ENCODE measurements around the gene CDH13.

DNA sequence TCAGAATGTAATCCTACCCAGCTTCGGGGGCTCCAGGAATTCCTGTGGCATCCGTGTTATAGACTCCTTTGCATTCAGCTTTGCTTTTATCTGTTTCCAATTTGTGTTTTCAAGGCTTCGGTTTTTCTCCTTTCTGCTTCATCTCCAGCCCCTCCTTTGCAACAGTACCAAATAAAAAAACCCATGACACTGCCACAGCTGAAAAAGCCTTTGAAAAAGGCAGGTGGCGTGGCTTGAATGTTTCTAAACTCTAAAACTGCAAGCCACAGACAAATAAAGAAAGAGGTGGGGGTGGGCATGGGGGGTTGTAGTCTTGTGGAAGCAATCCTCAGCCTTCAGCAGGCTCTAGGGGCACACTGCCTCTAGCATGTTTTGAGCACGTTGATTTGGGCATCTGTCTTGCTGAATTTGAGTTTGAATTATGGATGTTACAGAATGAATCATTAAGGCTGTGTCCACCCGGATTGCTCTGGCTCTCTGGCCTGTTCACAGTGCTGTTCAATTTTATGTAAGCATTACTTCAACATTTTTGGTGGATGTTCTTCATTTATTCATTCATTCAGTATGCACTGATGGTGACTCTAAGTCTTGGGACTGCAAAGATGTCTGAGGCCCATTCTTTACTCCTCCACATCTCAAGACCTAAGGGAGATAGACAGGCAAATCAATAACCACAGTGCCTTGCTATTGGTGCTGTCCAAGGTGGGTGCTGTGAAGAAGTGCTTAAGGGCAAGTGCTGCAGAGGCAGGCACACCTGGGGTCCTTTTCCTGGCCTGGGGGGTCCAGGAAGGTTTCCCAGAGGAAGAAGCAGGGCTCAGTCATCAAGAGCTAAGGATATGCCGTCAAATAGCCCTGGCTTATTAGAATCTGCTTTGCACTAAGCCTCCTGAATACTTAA lies 77.4 kb downstream of the CDH13 start:
- TF ChIP-seq, protein P1, sequence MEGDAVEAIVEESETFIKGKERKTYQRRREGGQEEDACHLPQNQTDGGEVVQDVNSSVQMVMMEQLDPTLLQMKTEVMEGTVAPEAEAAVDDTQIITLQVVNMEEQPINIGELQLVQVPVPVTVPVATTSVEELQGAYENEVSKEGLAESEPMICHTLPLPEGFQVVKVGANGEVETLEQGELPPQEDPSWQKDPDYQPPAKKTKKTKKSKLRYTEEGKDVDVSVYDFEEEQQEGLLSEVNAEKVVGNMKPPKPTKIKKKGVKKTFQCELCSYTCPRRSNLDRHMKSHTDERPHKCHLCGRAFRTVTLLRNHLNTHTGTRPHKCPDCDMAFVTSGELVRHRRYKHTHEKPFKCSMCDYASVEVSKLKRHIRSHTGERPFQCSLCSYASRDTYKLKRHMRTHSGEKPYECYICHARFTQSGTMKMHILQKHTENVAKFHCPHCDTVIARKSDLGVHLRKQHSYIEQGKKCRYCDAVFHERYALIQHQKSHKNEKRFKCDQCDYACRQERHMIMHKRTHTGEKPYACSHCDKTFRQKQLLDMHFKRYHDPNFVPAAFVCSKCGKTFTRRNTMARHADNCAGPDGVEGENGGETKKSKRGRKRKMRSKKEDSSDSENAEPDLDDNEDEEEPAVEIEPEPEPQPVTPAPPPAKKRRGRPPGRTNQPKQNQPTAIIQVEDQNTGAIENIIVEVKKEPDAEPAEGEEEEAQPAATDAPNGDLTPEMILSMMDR (IDR thresholded peaks at IDR 0.05): no peak
- TF ChIP-seq POLR2A (IDR thresholded peaks at IDR 0.05): no peak
